Measurements from ENCODE around the gene CRACR2A.
A peak's percentile ranks its signal among the peaks of the same experiment; 100 is the strongest.

The CRACR2A gene

GRCh38 chr12:3751151-3752095, 1.5 kb downstream of the CRACR2A start:
- no peak for DNase-seq

- no peak for DNase-seq
Observed at GRCh38 chr12:3750616-3751015, 2.3 kb downstream of the CRACR2A start.

- no peak for DNase-seq
Observed at GRCh38 chr12:3748620-3749019, 4.3 kb downstream of the CRACR2A start.

GRCh38 chr12:3747976-3748619, 4.8 kb downstream of the CRACR2A start:
- DNase-seq, result no peak

GRCh38 chr12:3747543-3747942, 5.4 kb downstream of the CRACR2A start:
- DNase-seq, result no peak

- no peak for DNase-seq
Observed at GRCh38 chr12:3746758-3747157, 6.2 kb downstream of the CRACR2A start.

GRCh38 chr12:3745152-3745551, 7.8 kb downstream of the CRACR2A start:
- no peak for DNase-seq

- no peak for DNase-seq
Observed at GRCh38 chr12:3744229-3744901, 8.5 kb downstream of the CRACR2A start.

- peak; percentile 45 for DNase-seq
Observed at GRCh38 chr12:3743803-3744202, 9.1 kb downstream of the CRACR2A start.

- DNase-seq, result no peak
Observed at GRCh38 chr12:3741882-3742672, 10.8 kb downstream of the CRACR2A start.

GRCh38 chr12:3740480-3741231, 12.3 kb downstream of the CRACR2A start:
- no peak for DNase-seq

- no peak for DNase-seq
Observed at GRCh38 chr12:3735432-3735831, 17.5 kb downstream of the CRACR2A start.

- DNase-seq, result no peak
Observed at GRCh38 chr12:3732901-3733300, 20.0 kb downstream of the CRACR2A start.

GRCh38 chr12:3730111-3730510, 22.8 kb downstream of the CRACR2A start:
- no peak for DNase-seq

- DNase-seq, result no peak
Observed at GRCh38 chr12:3728686-3729085, 24.2 kb downstream of the CRACR2A start.

- DNase-seq, result peak; percentile 37
Observed at GRCh38 chr12:3727877-3728632, 24.9 kb downstream of the CRACR2A start.

GRCh38 chr12:3727354-3727753, 25.6 kb downstream of the CRACR2A start:
- DNase-seq, result no peak

- DNase-seq, result no peak
Observed at GRCh38 chr12:3726456-3726855, 26.5 kb downstream of the CRACR2A start.

- no peak for DNase-seq
Observed at GRCh38 chr12:3725388-3726115, 27.4 kb downstream of the CRACR2A start.

Data from stimulated activated CD8-positive, alpha-beta memory T cell treated with anti-CD3 and anti-CD28 coated beads, Interleukin-4, amount 100 ng/mL, for 48 hours (primary cell).